Liver (tissue), 9 donors: Measurements from ENCODE around the gene PHAX. TPM values are rescaled to one million over a fixed set of nuclear protein-coding genes. Genes with fewer than 3 reads are reported as not detected.
"Not testable (repeated sequence)": the region's sequence is repeated elsewhere in the genome, so short reads cannot be mapped to it uniquely, and the experiment has no call there.

Experiments
- DNase-seq: peaks from one replicate; pipeline ENCODE4 v3.0.0-alpha.2; 2017; ENCODE audit warnings: low spot score
- H3K27ac ChIP-seq, 2 donors: one replicate each; pipeline ENCODE4 v1.7.0; 2013; ENCODE audit warnings: inconsistent platforms in 2 of 2, low read length in 2 of 2, control low read depth in 1 of 2, low read depth in 1 of 2, mild to moderate bottlenecking in 1 of 2
- H3K27me3 ChIP-seq, 4 donors: one replicate each; pipeline versions ENCODE4 v1.6.1 to v1.7.0; 2013; ENCODE audit warnings: low read length in 3 of 4, inconsistent platforms in 1 of 4, mild to moderate bottlenecking in 1 of 4, moderate library complexity in 1 of 4; ENCODE audit not compliant: control insufficient read depth in 4 of 4, insufficient read depth in 4 of 4
- H3K36me3 ChIP-seq, 4 donors: one replicate each; pipeline versions ENCODE4 v1.6.1 to v1.7.0; 2013; ENCODE audit warnings: low read length in 3 of 4, mild to moderate bottlenecking in 3 of 4, low read depth in 1 of 4, moderate library complexity in 1 of 4; ENCODE audit not compliant: control insufficient read depth in 4 of 4, insufficient read depth in 3 of 4
- H3K4me1 ChIP-seq, 4 donors: one replicate each; pipeline versions ENCODE4 v1.6.1 to v1.7.0; 2013; ENCODE audit warnings: low read length in 3 of 4, mild to moderate bottlenecking in 3 of 4, moderate library complexity in 1 of 4; ENCODE audit not compliant: control insufficient read depth in 4 of 4, insufficient read depth in 4 of 4
- H3K4me3 ChIP-seq, 3 donors: one replicate each; pipeline versions ENCODE4 v1.6.1 to v1.7.0; 2013; ENCODE audit warnings: low read length in 3 of 3, control low read depth in 1 of 3, low read depth in 1 of 3, mild to moderate bottlenecking in 1 of 3
- H3K9ac ChIP-seq, 2 donors: one replicate each; pipeline ENCODE4 v1.7.0; 2013; ENCODE audit warnings: low read length in 2 of 2, mild to moderate bottlenecking in 2 of 2, moderate library complexity in 2 of 2, control low read depth in 1 of 2, low read depth in 1 of 2
- H3K9me3 ChIP-seq, 4 donors: one replicate each; pipeline versions ENCODE4 v1.6.1 to v1.7.0; 2013; ENCODE audit warnings: low read length in 3 of 4; ENCODE audit not compliant: control insufficient read depth in 4 of 4
- FOXA1 ChIP-seq: IDR thresholded peaks from 2 replicates; pipeline ENCODE4 v1.6.1; 2016; ENCODE audit warnings: antibody characterized with exemption
- GABPA ChIP-seq, 2 donors: IDR thresholded peaks in 1 of 2; conservative IDR thresholded peaks in 1 of 2; 2 replicates each; pipeline ENCODE4 v1.6.1; 2016; ENCODE audit warnings: antibody characterized with exemption in 2 of 2, mild to moderate bottlenecking in 1 of 2, moderate library complexity in 1 of 2
- HNF4G ChIP-seq: IDR thresholded peaks from 2 replicates; pipeline ENCODE4 v1.6.1; 2016; ENCODE audit warnings: antibody characterized with exemption
- JUND ChIP-seq, 2 donors: IDR thresholded peaks; 2 replicates each; pipeline ENCODE4 v1.6.1; 2016; ENCODE audit warnings: antibody characterized with exemption in 2 of 2
- RXRA ChIP-seq, 2 donors: IDR thresholded peaks; 2 replicates each; pipeline ENCODE4 v1.6.1; 2017 to 2018; ENCODE audit warnings: antibody characterized with exemption in 2 of 2, mild to moderate bottlenecking in 1 of 2
- SP1 ChIP-seq: IDR thresholded peaks from 2 replicates; pipeline ENCODE4 v1.6.1; 2018; ENCODE audit warnings: antibody characterized with exemption, mild to moderate bottlenecking
- TAF1 ChIP-seq: conservative IDR thresholded peaks from 2 replicates; pipeline ENCODE4 v1.6.1; 2016; ENCODE audit warnings: antibody characterized with exemption, mild to moderate bottlenecking
- YY1 ChIP-seq: IDR thresholded peaks from 2 replicates; pipeline ENCODE4 v1.6.1; 2016; ENCODE audit warnings: antibody characterized with exemption, mild to moderate bottlenecking
- WGBS: extraction: QIAGEN DNeasy Blood & Tissue Kit; methylation state at CpG from one replicate; pipeline ENCODE4 v1.1.7; 2013; 5-methylcytosine and 5-hydroxymethylcytosine counted together
- polyA plus RNA-seq, 2 donors: library from polyadenylated mRNA; stranded (reverse) in 1 of 2; unstranded in 1 of 2; fragments of 200-250 nt in 1 of 2; fragments of >200 nt in 1 of 2; fragmentation: Nextera tagmentation in 1 of 2; extraction: Ambion mirVana in 1 of 2; gene quantifications; one replicate each; pipeline versions ENCODE4 v1.2.1 to v1.2.3, GENCODE V29; 2013 to 2015
- total RNA-seq, 2 donors: library from RNA; depleted of rRNA; stranded (reverse); fragments of >200 nt; gene quantifications; one replicate each; pipeline ENCODE4 v1.2.3, GENCODE V29; 2014
- TF ChIP-seq, protein P1 (sequence below): IDR thresholded peaks from 2 replicates; pipeline ENCODE4 v1.6.1; 2016; ENCODE audit warnings: antibody characterized with exemption
- TF ChIP-seq, protein P2 (sequence below): IDR thresholded peaks from 2 replicates; pipeline ENCODE4 v1.6.1; 2016; ENCODE audit warnings: antibody characterized with exemption
- TF ChIP-seq, protein P3 (sequence below): IDR thresholded peaks from 2 replicates; pipeline ENCODE4 v1.6.1; 2016; ENCODE audit warnings: antibody characterized with exemption, mild to moderate bottlenecking
- TF ChIP-seq, protein P4 (sequence below): IDR thresholded peaks from 2 replicates; pipeline ENCODE4 v1.6.1; 2016; ENCODE audit warnings: antibody characterized with exemption
- TF ChIP-seq, protein P5 (sequence below): fragments of 150-350 bp; IDR thresholded peaks from 2 replicates; pipeline ENCODE4 v1.5.1; 2017; ENCODE audit warnings: improper control_type of control experiment, low read depth, low read length; ENCODE audit not compliant: missing input control
- donor health status: healthy.
- donor health status: healthy.
- donor health status: healthy.
- donor health status: healthy.
- donor health status: healthy.

PHAX gene
- total and polyA plus RNA-seq, 4 donors, result 10.3 to 32.6 (median 25.1) TPM

DNA sequence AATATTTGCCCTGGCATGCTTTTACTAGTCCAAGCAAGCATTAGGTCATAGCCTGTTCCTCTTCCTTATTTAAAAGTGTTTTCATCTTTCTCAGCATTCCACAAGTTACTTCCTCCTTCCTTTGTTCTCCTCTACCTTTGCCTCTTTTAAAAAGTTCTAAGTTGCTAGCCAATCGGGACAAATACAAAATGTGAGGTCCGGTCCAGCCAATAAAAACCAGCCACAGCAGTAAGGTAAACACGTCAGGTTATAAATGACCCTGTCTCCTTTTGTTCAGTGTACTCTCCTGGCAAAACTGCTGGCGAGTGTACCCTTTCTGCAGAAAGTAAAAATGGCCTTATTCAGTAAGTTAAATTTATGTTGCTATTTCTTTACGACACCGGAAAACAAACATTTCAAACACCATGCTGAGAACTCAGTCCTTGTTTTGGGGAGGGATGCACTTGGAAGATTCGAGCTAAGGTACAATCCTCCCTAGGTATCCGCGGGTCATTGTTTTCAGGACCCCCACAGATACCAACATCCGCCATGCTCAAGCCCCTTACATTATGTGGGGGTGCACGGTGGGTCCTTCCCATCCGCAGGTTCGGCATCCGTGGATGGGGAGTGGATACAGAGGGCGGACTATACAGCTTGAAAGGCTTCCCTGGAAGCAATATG, 646 bp upstream of the PHAX start:
- 48% methylated on average over 15 of the region's 15 CpGs for WGBS
- not testable (repeated sequence) for H3K9me3 ChIP-seq, H3K9ac ChIP-seq, H3K27me3 ChIP-seq, DNase-seq
- Histone ChIP-seq H3K4me3 (peak overlapping the region in 2 of 3 donors; percentile 69 to 97), H3K4me1 (peaks cover 6 to 27% (median 18%) of the 10 kb centered on the region in 4 donors), H3K36me3 (peaks cover 2 to 10% (median 5%) of the 10 kb centered on the region in 4 donors), H3K27ac (peak overlapping the region in 1 of 2 donors; percentile 83)
- TF ChIP-seq TAF1 (peak; percentile 27), YY1 (peak; percentile 19)

DNA sequence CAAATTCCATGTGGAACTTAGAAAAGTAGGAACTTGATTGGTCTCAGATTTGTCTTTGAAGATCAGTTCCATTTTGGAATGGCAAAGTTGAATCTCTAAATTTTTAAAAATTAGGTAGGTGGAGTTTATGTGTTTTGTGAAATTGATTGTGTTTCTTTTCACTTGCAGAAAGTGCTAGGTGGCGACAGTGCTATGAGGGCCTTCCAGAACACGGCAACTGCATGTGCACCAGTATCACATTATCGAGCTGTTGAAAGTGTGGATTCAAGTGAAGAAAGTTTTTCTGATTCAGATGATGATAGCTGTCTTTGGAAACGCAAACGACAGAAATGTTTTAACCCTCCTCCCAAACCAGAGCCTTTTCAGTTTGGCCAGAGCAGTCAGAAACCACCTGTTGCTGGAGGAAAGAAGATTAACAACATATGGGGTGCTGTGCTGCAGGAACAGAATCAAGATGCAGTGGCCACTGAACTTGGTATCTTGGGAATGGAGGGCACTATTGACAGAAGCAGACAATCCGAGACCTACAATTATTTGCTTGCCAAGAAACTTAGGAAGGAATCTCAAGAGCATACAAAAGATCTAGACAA, 2.8 kb downstream of the PHAX start:
- peaks cover 6 to 37% (median 27%) of the 10 kb centered on the region in 4 donors for H3K4me1 ChIP-seq
- H3K4me3 ChIP-seq, result no peak overlapping the region

DNA sequence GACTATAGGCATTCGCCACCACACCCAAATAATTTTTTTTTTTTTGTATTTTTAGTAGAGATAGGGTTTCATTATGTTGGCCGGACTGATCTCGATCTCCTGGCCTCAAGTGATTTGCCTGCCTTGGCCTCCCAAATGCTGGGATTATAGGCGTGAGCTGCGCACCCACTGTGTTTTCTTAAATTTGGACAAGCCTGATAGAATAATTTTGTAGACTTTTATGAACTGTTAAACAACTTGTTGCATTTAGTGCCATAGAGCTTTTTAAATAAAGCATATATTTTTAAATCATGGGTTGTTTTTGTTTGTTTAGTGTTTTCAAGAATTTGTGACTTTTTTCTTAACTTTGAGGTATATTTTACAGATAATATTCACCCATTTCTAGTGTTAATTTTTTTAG, 4.8 kb downstream of the PHAX start:
- no peak for DNase-seq
- no peak overlapping the region for H3K9ac ChIP-seq
- H3K27me3 ChIP-seq, result no peaks in the 10 kb centered on the region
- WGBS, result 94% methylated on average over 5 of the region's 5 CpGs
- no peak overlapping the region for H3K4me3 ChIP-seq
- no peaks in the 10 kb centered on the region for H3K9me3 ChIP-seq
- H3K27ac ChIP-seq, result no peak overlapping the region
- H3K36me3 ChIP-seq, result peaks cover 8 to 23% (median 11%) of the 10 kb centered on the region in 4 donors
- TF ChIP-seq HNF4G, result no peak
- TF ChIP-seq FOXA1, result no peak
- TF ChIP-seq GABPA (IDR thresholded peaks at IDR 0.05 in 1 of 2, conservative IDR thresholded peaks at IDR 0.05 in 1 of 2), result no peak
- TF ChIP-seq, protein P1, sequence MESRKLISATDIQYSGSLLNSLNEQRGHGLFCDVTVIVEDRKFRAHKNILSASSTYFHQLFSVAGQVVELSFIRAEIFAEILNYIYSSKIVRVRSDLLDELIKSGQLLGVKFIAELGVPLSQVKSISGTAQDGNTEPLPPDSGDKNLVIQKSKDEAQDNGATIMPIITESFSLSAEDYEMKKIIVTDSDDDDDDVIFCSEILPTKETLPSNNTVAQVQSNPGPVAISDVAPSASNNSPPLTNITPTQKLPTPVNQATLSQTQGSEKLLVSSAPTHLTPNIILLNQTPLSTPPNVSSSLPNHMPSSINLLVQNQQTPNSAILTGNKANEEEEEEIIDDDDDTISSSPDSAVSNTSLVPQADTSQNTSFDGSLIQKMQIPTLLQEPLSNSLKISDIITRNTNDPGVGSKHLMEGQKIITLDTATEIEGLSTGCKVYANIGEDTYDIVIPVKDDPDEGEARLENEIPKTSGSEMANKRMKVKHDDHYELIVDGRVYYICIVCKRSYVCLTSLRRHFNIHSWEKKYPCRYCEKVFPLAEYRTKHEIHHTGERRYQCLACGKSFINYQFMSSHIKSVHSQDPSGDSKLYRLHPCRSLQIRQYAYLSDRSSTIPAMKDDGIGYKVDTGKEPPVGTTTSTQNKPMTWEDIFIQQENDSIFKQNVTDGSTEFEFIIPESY, result no peak
- TF ChIP-seq, protein P2, sequence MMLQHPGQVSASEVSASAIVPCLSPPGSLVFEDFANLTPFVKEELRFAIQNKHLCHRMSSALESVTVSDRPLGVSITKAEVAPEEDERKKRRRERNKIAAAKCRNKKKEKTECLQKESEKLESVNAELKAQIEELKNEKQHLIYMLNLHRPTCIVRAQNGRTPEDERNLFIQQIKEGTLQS, result no peak
- TF ChIP-seq YY1, result no peak
- TF ChIP-seq, protein P3, sequence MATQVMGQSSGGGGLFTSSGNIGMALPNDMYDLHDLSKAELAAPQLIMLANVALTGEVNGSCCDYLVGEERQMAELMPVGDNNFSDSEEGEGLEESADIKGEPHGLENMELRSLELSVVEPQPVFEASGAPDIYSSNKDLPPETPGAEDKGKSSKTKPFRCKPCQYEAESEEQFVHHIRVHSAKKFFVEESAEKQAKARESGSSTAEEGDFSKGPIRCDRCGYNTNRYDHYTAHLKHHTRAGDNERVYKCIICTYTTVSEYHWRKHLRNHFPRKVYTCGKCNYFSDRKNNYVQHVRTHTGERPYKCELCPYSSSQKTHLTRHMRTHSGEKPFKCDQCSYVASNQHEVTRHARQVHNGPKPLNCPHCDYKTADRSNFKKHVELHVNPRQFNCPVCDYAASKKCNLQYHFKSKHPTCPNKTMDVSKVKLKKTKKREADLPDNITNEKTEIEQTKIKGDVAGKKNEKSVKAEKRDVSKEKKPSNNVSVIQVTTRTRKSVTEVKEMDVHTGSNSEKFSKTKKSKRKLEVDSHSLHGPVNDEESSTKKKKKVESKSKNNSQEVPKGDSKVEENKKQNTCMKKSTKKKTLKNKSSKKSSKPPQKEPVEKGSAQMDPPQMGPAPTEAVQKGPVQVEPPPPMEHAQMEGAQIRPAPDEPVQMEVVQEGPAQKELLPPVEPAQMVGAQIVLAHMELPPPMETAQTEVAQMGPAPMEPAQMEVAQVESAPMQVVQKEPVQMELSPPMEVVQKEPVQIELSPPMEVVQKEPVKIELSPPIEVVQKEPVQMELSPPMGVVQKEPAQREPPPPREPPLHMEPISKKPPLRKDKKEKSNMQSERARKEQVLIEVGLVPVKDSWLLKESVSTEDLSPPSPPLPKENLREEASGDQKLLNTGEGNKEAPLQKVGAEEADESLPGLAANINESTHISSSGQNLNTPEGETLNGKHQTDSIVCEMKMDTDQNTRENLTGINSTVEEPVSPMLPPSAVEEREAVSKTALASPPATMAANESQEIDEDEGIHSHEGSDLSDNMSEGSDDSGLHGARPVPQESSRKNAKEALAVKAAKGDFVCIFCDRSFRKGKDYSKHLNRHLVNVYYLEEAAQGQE, result no peak
- TF ChIP-seq SP1, result no peak
- TF ChIP-seq, protein P4, sequence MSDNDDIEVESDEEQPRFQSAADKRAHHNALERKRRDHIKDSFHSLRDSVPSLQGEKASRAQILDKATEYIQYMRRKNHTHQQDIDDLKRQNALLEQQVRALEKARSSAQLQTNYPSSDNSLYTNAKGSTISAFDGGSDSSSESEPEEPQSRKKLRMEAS, result no peak
- no peak for TF ChIP-seq TAF1
- TF ChIP-seq, protein P5, sequence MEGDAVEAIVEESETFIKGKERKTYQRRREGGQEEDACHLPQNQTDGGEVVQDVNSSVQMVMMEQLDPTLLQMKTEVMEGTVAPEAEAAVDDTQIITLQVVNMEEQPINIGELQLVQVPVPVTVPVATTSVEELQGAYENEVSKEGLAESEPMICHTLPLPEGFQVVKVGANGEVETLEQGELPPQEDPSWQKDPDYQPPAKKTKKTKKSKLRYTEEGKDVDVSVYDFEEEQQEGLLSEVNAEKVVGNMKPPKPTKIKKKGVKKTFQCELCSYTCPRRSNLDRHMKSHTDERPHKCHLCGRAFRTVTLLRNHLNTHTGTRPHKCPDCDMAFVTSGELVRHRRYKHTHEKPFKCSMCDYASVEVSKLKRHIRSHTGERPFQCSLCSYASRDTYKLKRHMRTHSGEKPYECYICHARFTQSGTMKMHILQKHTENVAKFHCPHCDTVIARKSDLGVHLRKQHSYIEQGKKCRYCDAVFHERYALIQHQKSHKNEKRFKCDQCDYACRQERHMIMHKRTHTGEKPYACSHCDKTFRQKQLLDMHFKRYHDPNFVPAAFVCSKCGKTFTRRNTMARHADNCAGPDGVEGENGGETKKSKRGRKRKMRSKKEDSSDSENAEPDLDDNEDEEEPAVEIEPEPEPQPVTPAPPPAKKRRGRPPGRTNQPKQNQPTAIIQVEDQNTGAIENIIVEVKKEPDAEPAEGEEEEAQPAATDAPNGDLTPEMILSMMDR, result no peak
- no peak for TF ChIP-seq RXRA (IDR thresholded peaks at IDR 0.05)
- peaks cover 14 to 43% (median 30%) of the 10 kb centered on the region in 4 donors for H3K4me1 ChIP-seq

More for the DNA sequence above, 2.8 kb downstream of the PHAX start:
- Histone ChIP-seq H3K9me3 (no peaks in the 10 kb centered on the region), H3K36me3 (peaks cover 3 to 18% (median 9%) of the 10 kb centered on the region in 4 donors), H3K27ac (no peak overlapping the region), H3K27me3 (no peaks in the 10 kb centered on the region), H3K9ac (no peak overlapping the region)
- no peak for DNase-seq
- TF ChIP-seq JUND (IDR thresholded peaks at IDR 0.05), result no peak
- no peak for TF ChIP-seq YY1
- 82% methylated on average over 6 of the region's 6 CpGs for WGBS
